K562 (cell line): ENCODE measurements around the gene HPCAL1. TPM values are rescaled to one million over a fixed set of nuclear protein-coding genes. Genes with fewer than 3 reads are reported as not detected.

ENCODE experiments used
- BRD4 ChIP-seq: fragments of 200-600 bp; sonication (generic); IDR thresholded peaks from 2 replicates; pipeline ENCODE4 v1.6.1; 2017; ENCODE audit warnings: inconsistent platforms
- EWSR1 ChIP-seq: fragments of 450-650 bp; IDR thresholded peaks from 2 replicates; pipeline ENCODE4 v1.6.1; 2018; ENCODE audit warnings: borderline replicate concordance, mild to moderate bottlenecking, low read depth, moderate library complexity; ENCODE audit not compliant: partially characterized antibody
- FOXP1 ChIP-seq: sonication (generic); formaldehyde crosslinking; IDR thresholded peaks from 2 replicates; pipeline ENCODE4 v1.8.0; 2022; ENCODE audit warnings: mild to moderate bottlenecking, missing genetic modification reagents
- GABPB1 ChIP-seq: sonication (generic); formaldehyde crosslinking; IDR thresholded peaks from 2 replicates; pipeline ENCODE4 v1.8.0; 2022; ENCODE audit warnings: mild to moderate bottlenecking, missing genetic modification reagents
- HNRNPUL1 ChIP-seq: fragments of 200-400 bp; formaldehyde crosslinking; IDR thresholded peaks from 2 replicates; pipeline ENCODE4 v1.6.1; 2017; ENCODE audit warnings: low read length
- MTA1 ChIP-seq: fragments of 450-650 bp; IDR thresholded peaks from 2 replicates; pipeline ENCODE4 v1.6.1; 2017; ENCODE audit warnings: borderline replicate concordance
- ZBTB8A ChIP-seq: fragments of 450-650 bp; IDR thresholded peaks from 2 replicates; pipeline ENCODE4 v1.6.1; 2018; ENCODE audit warnings: mild to moderate bottlenecking, moderate library complexity; ENCODE audit not compliant: partially characterized antibody
- ZNF197 ChIP-seq: fragments of 200-800 bp; sonication (Bioruptor generic); IDR thresholded peaks from 2 replicates; pipeline ENCODE4 v1.6.1; 2016; ENCODE audit warnings: low read depth, missing genetic modification characterization, missing compliant biosample characterization
- ZNF239 ChIP-seq: fragments of 250-450 bp; sonication (Bioruptor Pico); IDR thresholded peaks from 2 replicates; pipeline ENCODE4 v1.4.0; 2020; ENCODE audit warnings: mild to moderate bottlenecking
- polyA plus RNA-seq, 8 experiments: library from polyadenylated mRNA; depleted of rRNA in 4 of 8; stranded (reverse) in 5 of 8; unstranded in 3 of 8; fragments of >200 nt; fragmentation: Nextera tagmentation in 2 of 8; fragmentation: Illumina TruSeq in 1 of 8; extraction: Ambion mirVana in 2 of 8; extraction: Trizol in 1 of 8; gene quantifications; 2 replicates each; pipeline versions ENCODE4 v1.2.1 to v1.2.3, GENCODE V29; 2011 to 2014; ENCODE audit warnings: inconsistent platforms in 1 of 8, missing spikeins in 1 of 8
- total RNA-seq, 7 experiments: library from RNA; depleted of rRNA in 6 of 7; stranded (reverse); fragments of >200 nt in 6 of 7; fragmentation: Illumina TruSeq in 2 of 7; extraction: Trizol in 2 of 7; gene quantifications; 2 replicates each; pipeline versions ENCODE4 v1.2.1 to v1.2.3, GENCODE V29; 2011 to 2021; ENCODE audit warnings: low replicate concordance in 1 of 7
- TF ChIP-seq, protein P1 (sequence below), 2 experiments: IDR thresholded peaks; 2 replicates each; pipeline ENCODE4 v1.6.1; 2011; ENCODE audit warnings: borderline replicate concordance in 1 of 2, control low read depth in 1 of 2, low read depth in 1 of 2, low read length in 1 of 2, mild to moderate bottlenecking in 1 of 2, mixed read lengths in 1 of 2, moderate library complexity in 1 of 2; ENCODE audit not compliant: insufficient read depth in 1 of 2, insufficient read length in 1 of 2, poor library complexity in 1 of 2, severe bottlenecking in 1 of 2; ENCODE audit errors: extremely low read depth in 1 of 2
- TF ChIP-seq, protein P2 (sequence below): sonication (generic); formaldehyde crosslinking; IDR thresholded peaks from 2 replicates; pipeline ENCODE4 v1.8.1; 2022; ENCODE audit warnings: missing genetic modification reagents

Gene HPCAL1
- total and polyA plus RNA-seq, 9 of the 15 experiments (the other 6 are each of a cell fraction or from before 2014, with no cell fraction given) = 2.7 to 65.5 (median 23.9) TPM

DNA sequence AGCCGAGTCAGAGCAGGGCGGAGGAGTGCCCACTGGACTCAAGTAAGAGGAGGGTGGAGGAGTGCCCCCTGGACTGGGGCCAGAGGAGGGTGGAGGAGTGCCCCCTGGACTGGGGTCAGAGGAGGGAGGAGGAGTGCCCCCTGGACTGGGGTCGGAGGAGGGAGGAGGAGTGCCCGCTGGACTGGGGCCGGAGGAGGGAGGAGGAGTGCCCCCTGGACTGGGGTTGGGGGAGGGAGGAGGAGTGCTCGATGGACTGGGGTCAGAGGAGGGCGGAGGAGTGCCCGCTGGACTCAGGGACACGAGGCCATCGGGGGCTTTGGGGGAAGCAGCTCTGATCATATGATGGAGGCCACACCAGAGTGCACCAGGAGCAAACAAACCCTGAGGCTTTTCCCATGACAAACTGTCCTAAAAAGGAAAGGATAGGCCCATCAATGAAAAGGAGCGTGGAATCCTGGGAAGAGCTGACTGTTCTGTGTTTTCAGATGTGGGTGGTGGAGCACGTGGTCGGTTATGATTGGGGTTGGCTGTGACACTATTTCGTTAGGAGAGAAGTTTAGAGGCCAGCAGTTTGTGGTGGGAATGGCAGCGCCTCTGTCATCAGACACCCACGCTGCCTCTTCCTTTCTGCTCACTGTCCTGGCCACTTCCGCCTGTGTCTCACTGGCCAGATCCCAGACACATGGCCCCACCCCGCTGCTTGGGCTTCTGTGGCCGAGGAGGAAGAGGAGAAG, 24.5 kb upstream of the HPCAL1 start (continued):
- TF ChIP-seq ZBTB8A (no peak), HNRNPUL1 (no peak), BRD4 (peak; percentile 64), GABPB1 (CRISPR knock-in tag) (peak; percentile 84; the same call in 1 of the 2 replicates), ZNF197 (peak; percentile 80; the same call in 1 of the 2 replicates), FOXP1 (peak; percentile 74; the same call in 1 of the 2 replicates), MTA1 (peak; percentile 26; the same call in 1 of the 2 replicates), ZNF239 (CRISPR knock-in tag) (peak; percentile 48; the same call in 1 of the 2 replicates), EWSR1 (no peak)
- TF ChIP-seq, protein P1, sequence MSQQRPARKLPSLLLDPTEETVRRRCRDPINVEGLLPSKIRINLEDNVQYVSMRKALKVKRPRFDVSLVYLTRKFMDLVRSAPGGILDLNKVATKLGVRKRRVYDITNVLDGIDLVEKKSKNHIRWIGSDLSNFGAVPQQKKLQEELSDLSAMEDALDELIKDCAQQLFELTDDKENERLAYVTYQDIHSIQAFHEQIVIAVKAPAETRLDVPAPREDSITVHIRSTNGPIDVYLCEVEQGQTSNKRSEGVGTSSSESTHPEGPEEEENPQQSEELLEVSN (IDR thresholded peaks at IDR 0.05; ENCODE audit: borderline replicate concordance in 1 of 2, extremely low read depth in 1 of 2, insufficient read depth in 1 of 2, insufficient read length in 1 of 2, low read depth in 1 of 2, low read length in 1 of 2, poor library complexity in 1 of 2, severe bottlenecking in 1 of 2) = peak; percentile 78
- TF ChIP-seq, protein P2, sequence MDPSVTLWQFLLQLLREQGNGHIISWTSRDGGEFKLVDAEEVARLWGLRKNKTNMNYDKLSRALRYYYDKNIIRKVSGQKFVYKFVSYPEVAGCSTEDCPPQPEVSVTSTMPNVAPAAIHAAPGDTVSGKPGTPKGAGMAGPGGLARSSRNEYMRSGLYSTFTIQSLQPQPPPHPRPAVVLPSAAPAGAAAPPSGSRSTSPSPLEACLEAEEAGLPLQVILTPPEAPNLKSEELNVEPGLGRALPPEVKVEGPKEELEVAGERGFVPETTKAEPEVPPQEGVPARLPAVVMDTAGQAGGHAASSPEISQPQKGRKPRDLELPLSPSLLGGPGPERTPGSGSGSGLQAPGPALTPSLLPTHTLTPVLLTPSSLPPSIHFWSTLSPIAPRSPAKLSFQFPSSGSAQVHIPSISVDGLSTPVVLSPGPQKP (CRISPR knock-in tag) = no peak
